Left forelimb (tissue), 1 donor: ENCODE results near the gene GLA.

Experiments used
- DNase-seq: peaks from one replicate; pipeline ENCODE4 v3.0.0-alpha.2; 2018; ENCODE audit warnings: low spot score

The GLA gene

DNA sequence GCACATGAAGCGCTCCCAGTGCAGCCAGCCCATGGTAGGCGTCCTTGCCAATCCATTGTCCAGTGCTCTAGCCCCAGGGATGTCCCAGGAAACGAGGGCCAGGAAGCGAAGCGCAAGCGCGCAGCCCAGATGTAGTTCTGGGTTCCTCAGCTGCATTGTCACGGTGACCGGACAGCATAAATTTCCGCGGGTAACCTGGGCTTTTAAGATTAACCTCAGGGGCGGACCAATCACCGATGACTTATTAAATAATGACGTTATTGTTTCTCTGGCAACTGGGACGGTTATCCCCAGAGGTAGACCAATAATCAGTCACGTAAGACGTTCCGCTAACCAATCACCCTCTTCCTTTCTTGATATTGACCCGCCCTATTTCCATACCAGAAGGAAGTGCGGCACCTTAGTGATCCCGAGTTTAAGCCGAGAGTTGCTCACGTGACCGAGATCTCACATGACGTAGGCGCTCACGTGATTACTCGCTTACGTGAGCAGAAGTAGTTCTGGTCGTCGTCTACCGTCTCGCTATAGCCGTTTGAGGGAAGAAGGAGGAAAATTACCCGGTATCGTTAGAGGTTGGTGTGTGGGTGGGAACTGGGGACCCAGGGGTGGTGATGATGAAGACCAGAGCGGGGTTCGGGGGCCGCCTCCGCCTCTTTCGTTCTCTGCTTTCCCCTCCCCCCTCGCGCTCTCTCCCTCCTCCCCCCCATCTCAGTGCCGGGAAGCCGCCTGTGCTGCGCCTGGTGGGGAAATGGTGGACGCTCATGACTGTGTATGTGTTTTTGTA, at the start of gene GLA, which contains the start of gene HNRNPH2:
Gene GLA, minus strand, starts transcription at position 178 of the 784 bp plus-strand sequence. Its CDS starts 22 bp downstream, at position 156.
Gene HNRNPH2, plus strand, starts transcription at position 475 of the 784 bp plus-strand sequence. CDS start 3,767 bp downstream, outside the sequence.
- DNase-seq: peak; percentile 85

DNA sequence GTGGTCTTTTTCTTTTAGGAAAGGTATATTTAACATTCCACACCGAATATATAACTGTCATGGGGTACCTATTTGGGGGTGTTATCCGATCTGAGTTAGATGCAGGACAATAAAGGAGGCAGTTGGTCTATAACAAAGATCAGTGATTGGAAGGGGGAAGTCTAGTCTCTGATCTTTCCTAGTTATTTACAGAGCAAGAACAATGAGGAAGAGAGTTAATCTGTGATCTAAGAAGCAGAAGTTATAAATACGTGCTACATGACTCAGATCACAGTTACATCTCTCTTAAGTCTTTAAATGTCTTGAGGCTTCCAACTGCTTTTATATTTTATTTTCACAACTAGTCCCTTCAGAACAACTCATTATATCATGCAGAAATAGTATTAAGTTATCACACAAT, 44.3 kb upstream of the GLA start:
- no peak for DNase-seq

GRCh38 chrX:101450961-101451360, 43.2 kb upstream of the GLA start:
- no peak for DNase-seq

- DNase-seq: no peak
Measured at GRCh38 chrX:101450085-101450484, 42.4 kb upstream of the GLA start.

- no peak for DNase-seq
Measured at GRCh38 chrX:101449279-101449678, 41.6 kb upstream of the GLA start.

GRCh38 chrX:101442085-101442484, 34.4 kb upstream of the GLA start:
- DNase-seq: no peak

- DNase-seq: no peak
Measured at GRCh38 chrX:101430457-101431078, 22.8 kb upstream of the GLA start.

DNA sequence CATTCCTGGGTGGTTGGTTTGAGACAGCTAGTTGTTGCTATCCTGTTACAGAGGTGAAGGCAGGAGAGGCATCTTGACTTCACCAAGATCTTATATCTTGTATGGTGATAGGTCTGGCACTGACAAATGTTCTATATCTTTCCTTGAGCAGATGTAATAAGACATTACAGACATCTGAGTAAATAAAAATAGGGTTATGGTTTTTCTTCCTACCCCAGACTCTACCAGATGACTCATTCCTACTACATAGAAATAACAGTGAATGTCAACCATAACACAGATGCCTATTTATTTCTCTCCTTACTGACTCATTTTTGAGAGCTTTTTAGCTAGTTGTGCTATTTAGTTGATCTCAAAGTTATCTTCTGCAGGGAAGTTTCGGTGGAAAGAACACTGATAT, 22.2 kb upstream of the GLA start:
- no peak for DNase-seq

DNA sequence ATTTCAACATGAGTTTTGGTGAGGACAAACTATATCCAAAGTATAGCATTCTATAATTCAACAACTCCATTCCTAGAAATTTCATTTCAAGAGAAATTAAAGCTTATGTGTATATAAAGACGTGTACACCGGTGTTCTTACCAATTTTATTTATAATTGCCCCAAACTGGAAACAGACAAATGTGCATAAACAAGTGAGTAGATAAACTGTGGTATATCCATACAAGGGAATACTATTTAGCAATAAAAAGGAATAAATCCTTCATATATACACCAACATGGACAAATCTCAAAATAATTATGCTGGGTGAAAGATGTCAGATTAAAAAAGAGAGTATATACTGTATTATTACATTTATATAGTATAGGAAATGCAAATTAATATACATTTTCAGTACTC, 20.2 kb upstream of the GLA start:
- DNase-seq: no peak

GRCh38 chrX:101419489-101419888, 11.8 kb upstream of the GLA start:
- DNase-seq: no peak

GRCh38 chrX:101417981-101418841, 10.5 kb upstream of the GLA start:
- peak; percentile 82 for DNase-seq

DNA sequence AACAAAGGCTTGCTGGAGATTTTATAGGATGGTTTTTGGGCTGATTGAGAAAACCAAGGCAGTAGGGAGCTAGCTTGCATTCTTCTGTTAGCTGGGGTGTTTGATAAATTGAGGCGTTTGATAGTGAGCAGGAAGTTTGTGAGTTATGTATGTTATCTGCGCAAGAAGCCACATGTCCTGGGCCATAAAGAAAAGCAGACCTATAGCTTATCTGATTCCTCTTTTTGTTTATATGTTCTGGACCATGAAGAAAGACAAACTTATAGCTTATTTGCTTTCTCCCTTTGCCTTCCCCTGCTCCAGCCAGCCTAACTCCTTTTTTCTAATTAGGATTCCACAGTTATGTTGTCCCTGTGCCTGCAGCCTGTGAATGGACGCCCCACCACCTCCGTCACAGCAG, 9.5 kb upstream of the GLA start:
- no peak for DNase-seq

GRCh38 chrX:101416691-101417090, 9.0 kb upstream of the GLA start:
- no peak for DNase-seq

DNA sequence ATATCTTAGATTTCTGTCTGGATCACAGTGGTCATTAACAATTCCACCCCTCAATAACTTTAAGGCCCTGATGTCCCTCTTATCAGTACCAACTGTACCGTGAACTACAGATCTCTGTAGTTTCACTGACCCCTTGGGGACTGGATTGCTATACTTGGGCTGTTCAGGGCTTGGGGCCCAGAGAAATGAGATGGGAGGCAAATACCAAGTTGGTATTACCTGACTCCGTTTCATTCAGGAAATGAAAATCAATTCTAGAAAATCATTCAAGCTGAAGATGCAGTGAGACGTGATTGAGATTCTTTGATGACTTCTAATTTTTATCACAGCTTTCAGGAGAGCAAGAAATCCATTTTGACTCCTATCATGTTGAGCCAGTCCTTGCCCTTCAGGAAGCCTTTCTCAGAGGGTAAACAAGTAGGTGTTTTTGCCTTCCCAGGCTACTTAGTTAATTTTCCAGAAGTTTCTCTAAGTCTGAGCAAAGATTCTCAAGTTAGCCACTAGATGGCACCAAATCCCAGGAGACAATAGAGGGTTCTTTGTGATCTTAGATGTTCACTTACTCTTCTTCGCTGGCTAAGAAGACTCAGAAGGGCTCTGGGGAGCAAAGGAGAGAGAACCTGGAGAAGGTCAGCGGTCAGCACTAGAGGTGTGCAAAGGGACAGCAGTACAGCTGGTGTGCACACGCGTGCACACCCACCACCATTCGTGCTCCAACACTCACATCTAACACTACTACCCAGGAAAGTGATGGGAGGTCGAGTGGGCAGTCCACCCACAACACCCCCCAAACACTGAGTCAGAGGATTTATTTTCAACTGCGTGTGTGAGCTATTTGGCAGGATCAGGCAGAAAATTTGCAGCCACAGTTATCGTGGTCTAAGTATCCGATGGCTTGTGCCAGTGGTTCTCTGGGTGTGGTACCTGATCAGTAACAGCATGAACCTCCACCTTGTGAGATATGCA, 7.7 kb upstream of the GLA start:
- no peak for DNase-seq

DNA sequence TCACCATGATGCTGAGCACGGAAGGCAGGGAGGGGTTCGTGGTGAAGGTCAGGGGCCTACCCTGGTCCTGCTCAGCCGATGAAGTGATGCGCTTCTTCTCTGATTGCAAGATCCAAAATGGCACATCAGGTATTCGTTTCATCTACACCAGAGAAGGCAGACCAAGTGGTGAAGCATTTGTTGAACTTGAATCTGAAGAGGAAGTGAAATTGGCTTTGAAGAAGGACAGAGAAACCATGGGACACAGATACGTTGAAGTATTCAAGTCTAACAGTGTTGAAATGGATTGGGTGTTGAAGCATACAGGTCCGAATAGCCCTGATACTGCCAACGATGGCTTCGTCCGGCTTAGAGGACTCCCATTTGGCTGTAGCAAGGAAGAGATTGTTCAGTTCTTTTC, 4.3 kb upstream of the GLA start:
- no peak for DNase-seq

- no peak for DNase-seq
Measured at GRCh38 chrX:101410461-101410860, 2.7 kb upstream of the GLA start.

GRCh38 chrX:101409043-101409442, 1.3 kb upstream of the GLA start:
- DNase-seq: no peak

- DNase-seq: no peak
Measured at GRCh38 chrX:101408532-101408841, 762 bp upstream of the GLA start.

DNA sequence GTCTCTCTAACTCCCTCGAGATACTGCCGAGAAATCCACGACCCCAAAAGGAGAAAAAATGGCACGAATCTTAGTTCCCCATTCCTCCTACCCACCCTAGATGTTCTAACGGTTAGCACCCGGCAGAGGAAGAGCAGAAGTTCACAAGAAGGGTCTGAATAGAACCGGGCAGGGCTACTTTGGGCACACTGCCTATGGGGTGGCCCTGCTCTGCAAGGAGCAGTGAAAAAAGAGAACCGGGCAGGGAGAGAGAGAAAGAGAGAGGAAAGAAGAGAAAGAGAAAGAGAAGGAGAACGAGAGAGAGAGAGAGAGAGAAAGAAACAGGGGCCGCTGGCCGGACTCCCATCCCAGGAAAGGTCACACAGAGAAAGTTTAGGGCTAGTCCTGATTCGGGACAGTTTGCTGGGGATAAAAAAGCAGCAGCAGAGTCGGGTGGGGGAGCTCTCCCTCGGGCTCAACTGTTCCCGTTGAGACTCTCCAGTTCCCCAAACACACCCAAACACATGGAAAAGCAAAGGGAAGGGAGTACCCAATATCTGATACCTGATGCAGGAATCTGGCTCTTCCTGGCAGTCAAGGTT, 468 bp downstream of the GLA start:
- DNase-seq: no peak

DNA sequence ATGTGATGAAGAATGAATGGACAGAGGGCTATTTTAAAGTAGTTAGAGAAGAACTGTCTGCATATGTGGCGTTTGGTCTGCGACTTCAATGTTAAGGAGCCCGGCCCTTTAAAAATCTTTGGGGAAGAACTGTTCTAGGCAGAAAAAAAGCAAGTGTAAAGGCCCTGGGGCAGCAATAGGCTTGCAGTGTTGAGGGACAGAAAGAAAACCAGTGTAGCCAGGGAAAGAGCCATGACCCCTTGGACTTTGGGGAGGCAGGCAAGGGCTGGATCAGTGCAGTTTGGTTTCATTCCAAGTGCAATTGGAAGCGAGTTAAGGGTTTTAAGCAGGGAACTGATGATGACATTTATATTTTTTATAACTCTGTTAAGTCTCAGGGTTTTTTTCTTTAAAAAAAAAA, 7.9 kb downstream of the GLA start:
- DNase-seq: no peak

- DNase-seq: no peak
Measured at GRCh38 chrX:101398694-101399093, 9.0 kb downstream of the GLA start.
